NCI-H2081 treated with DMSO at 0.1 percent for 48 hours (cell line): ENCODE results near the gene SMYD1.
"Not testable (repeated sequence)": the region's sequence is repeated elsewhere in the genome, so short reads cannot be mapped to it uniquely, and the experiment has no call there.

Source experiments
- DNase-seq: peaks from one replicate; lab custom pipeline; 2025; lab: John Stamatoyannopoulos, UW

The SMYD1 gene

GRCh38 chr2:88067598-88067997, at the start of gene SMYD1:
Gene SMYD1, plus strand, starts transcription at chr2:88067825. Its CDS starts 40 bp downstream, at chr2:88067865.
- no peak for DNase-seq

- DNase-seq, result not testable (repeated sequence)
Measured at GRCh38 chr2:88018077-88018805, 49.4 kb upstream of the SMYD1 start.

- no peak for DNase-seq
Measured at GRCh38 chr2:88018909-88019308, 48.7 kb upstream of the SMYD1 start.

GRCh38 chr2:88019985-88020384, 47.6 kb upstream of the SMYD1 start:
- no peak for DNase-seq

- DNase-seq, result no peak
Measured at GRCh38 chr2:88022669-88022921, 45.0 kb upstream of the SMYD1 start.

- DNase-seq, result no peak
Measured at GRCh38 chr2:88024509-88024908, 43.1 kb upstream of the SMYD1 start.

- no peak for DNase-seq
Measured at GRCh38 chr2:88027697-88028389, 39.8 kb upstream of the SMYD1 start.

- DNase-seq, result no peak
Measured at GRCh38 chr2:88028931-88029330, 38.7 kb upstream of the SMYD1 start.

GRCh38 chr2:88032070-88032702, 35.4 kb upstream of the SMYD1 start:
- DNase-seq, result no peak

- DNase-seq, result no peak
Measured at GRCh38 chr2:88036182-88036581, 31.4 kb upstream of the SMYD1 start.

- no peak for DNase-seq
Measured at GRCh38 chr2:88036606-88037005, 31.0 kb upstream of the SMYD1 start.

GRCh38 chr2:88038263-88039105, 29.1 kb upstream of the SMYD1 start:
- no peak for DNase-seq

GRCh38 chr2:88042476-88042875, 25.1 kb upstream of the SMYD1 start:
- no peak for DNase-seq

- DNase-seq, result not testable (repeated sequence)
Measured at GRCh38 chr2:88045561-88045960, 22.1 kb upstream of the SMYD1 start.

- DNase-seq, result no peak
Measured at GRCh38 chr2:88048541-88048940, 19.1 kb upstream of the SMYD1 start.

- no peak for DNase-seq
Measured at GRCh38 chr2:88049622-88050021, 18.0 kb upstream of the SMYD1 start.

GRCh38 chr2:88051792-88052191, 15.8 kb upstream of the SMYD1 start:
- no peak for DNase-seq

- DNase-seq, result no peak
Measured at GRCh38 chr2:88053296-88053695, 14.3 kb upstream of the SMYD1 start.

- DNase-seq, result no peak
Measured at GRCh38 chr2:88053934-88054781, 13.5 kb upstream of the SMYD1 start.

- DNase-seq, result no peak
Measured at GRCh38 chr2:88054782-88055370, 12.7 kb upstream of the SMYD1 start.
